ENCODE data around the gene PRKCD. TPM values are rescaled to one million over a fixed set of nuclear protein-coding genes. Genes with fewer than 3 reads are reported as not detected.

Gene PRKCD
- total RNA-seq, 2 experiments from 2014 or later, result 23.4 to 24.8 TPM

- Mint-ChIP-seq H3K4me1 (peaks cover 28% of the 10 kb centered on the region), H3K4me3 (no peak overlapping the region), H3K27ac (no peak overlapping the region), H3K27me3 (no peaks in the 10 kb centered on the region), H3K36me3 (ENCODE audit: low read depth) (peaks cover 33% of the 10 kb centered on the region), H3K9me3 (no peaks in the 10 kb centered on the region)
- ChIA-PET CTCF (interaction anchor here (3.0 to 10.8 kb wide), 2 partner anchors 11 to 16 kb away, joined by 17 to 85 read pairs; no protein-coding TSS in a partner anchor), POLR2A (interaction anchor here (1.5 kb wide), 1 partner anchor 34 kb away, joined by 5 read pairs; the partner anchor contains the start of gene PRKCD)
- DNase-seq, result no peak
Measured at GRCh38 chr3:53126601-53127000, 34.4 kb upstream of the PRKCD start.

GRCh38 chr3:53129344-53129743 is 31.7 kb upstream of the PRKCD start:
- Mint-ChIP-seq H3K36me3 (ENCODE audit: low read depth) (peaks cover 13% of the 10 kb centered on the region), H3K27ac (peak overlapping the region; percentile 84), H3K27me3 (no peaks in the 10 kb centered on the region), H3K9me3 (no peaks in the 10 kb centered on the region), H3K4me1 (peaks cover 29% of the 10 kb centered on the region), H3K4me3 (peak overlapping the region; percentile 83)
- POLR2A ChIA-PET, result interaction anchor here (0.9 to 5.1 kb wide), 9 partner anchors 11 to 410 kb away, joined by 3 to 31 read pairs (median 5); partner anchors contain the start of gene DCP1A
- CTCF ChIA-PET, result interaction anchor here (0.6 to 10.8 kb wide), 5 partner anchors 13 to 67 kb away, joined by 3 to 115 read pairs (median 17); no protein-coding TSS in a partner anchor
- DNase-seq, result no peak

GRCh38 chr3:53130179-53131061 is 30.6 kb upstream of the PRKCD start, which contains the start of gene RFT1:
Gene RFT1 (minus strand): TSS chr3:53130435. CDS start chr3:53130400, 35 bp downstream.
- Mint-ChIP-seq H3K36me3 (ENCODE audit: low read depth) (peaks cover 4% of the 10 kb centered on the region), H3K27me3 (no peaks in the 10 kb centered on the region), H3K4me3 (peak within 1 kb of the TSS; percentile 83), H3K27ac (peak within 1 kb of the TSS; percentile 84), H3K9me3 (no peaks in the 10 kb centered on the region), H3K4me1 (peaks cover 29% of the 10 kb centered on the region)
- peak; percentile 99 for DNase-seq
- ChIA-PET CTCF (interaction anchor here (1.3 to 10.8 kb wide), 4 partner anchors 15 to 73 kb away, joined by 5 to 115 read pairs (median 46); no protein-coding TSS in a partner anchor), POLR2A (interaction anchor here (0.9 to 5.1 kb wide), 12 partner anchors 11 to 412 kb away, joined by 3 to 31 read pairs (median 4); partner anchors contain the start of genes DCP1A and PRKCD)

GRCh38 chr3:53131096-53131495 is 29.9 kb upstream of the PRKCD start:
- H3K4me1 Mint-ChIP-seq, result peaks cover 29% of the 10 kb centered on the region
- no peaks in the 10 kb centered on the region for H3K9me3 Mint-ChIP-seq
- ChIA-PET POLR2A (interaction anchor here (1.0 to 5.1 kb wide), 7 partner anchors 12 to 84 kb away, joined by 3 to 31 read pairs (median 4); partner anchors contain the start of gene PRKCD), CTCF (interaction anchor here (1.0 to 10.8 kb wide), 8 partner anchors 15 to 73 kb away, joined by 3 to 115 read pairs (median 6); partner anchors contain the start of gene PRKCD)
- no peak for DNase-seq
- H3K27ac Mint-ChIP-seq, result peak overlapping the region; percentile 84
- H3K27me3 Mint-ChIP-seq, result no peaks in the 10 kb centered on the region
- H3K36me3 Mint-ChIP-seq (ENCODE audit: low read depth), result no peaks in the 10 kb centered on the region
- H3K4me3 Mint-ChIP-seq, result peak overlapping the region; percentile 83

- H3K36me3 Mint-ChIP-seq (ENCODE audit: low read depth), result no peaks in the 10 kb centered on the region
Measured at GRCh38 chr3:53132347-53132746, 28.7 kb upstream of the PRKCD start.

GRCh38 chr3:53134631-53135232 is 26.3 kb upstream of the PRKCD start:
- Mint-ChIP-seq H3K27me3 (no peaks in the 10 kb centered on the region), H3K4me1 (peaks cover 16% of the 10 kb centered on the region), H3K36me3 (ENCODE audit: low read depth) (no peaks in the 10 kb centered on the region), H3K9me3 (no peaks in the 10 kb centered on the region), H3K4me3 (no peak overlapping the region), H3K27ac (no peak overlapping the region)
- DNase-seq, result peak; percentile 72
- CTCF ChIA-PET, result interaction anchor here (0.5 to 10.8 kb wide), 22 partner anchors 9 to 147 kb away, joined by 3 to 115 read pairs (median 5); partner anchors contain the start of gene PRKCD
- POLR2A ChIA-PET, result interaction anchor here (0.8 to 1.3 kb wide), 4 partner anchors 9 to 29 kb away, joined by 3 to 5 read pairs (median 3); no protein-coding TSS in a partner anchor

More at GRCh38 chr3:53132347-53132746, 28.7 kb upstream of the PRKCD start:
- H3K27me3 Mint-ChIP-seq, result no peaks in the 10 kb centered on the region
- no peak for DNase-seq
- no peaks in the 10 kb centered on the region for H3K9me3 Mint-ChIP-seq
- peaks cover 29% of the 10 kb centered on the region for H3K4me1 Mint-ChIP-seq
- CTCF ChIA-PET, result interaction anchor here (0.8 to 10.8 kb wide), 11 partner anchors 11 to 68 kb away, joined by 3 to 115 read pairs (median 6); partner anchors contain the start of gene PRKCD
- H3K27ac Mint-ChIP-seq, result no peak overlapping the region
- H3K4me3 Mint-ChIP-seq, result no peak overlapping the region
- POLR2A ChIA-PET, result interaction anchor here (5.1 kb wide), 1 partner anchor 14 kb away, joined by 31 read pairs; no protein-coding TSS in a partner anchor

- H3K27ac Mint-ChIP-seq, result no peak overlapping the region
- ChIA-PET POLR2A (interaction anchor here (1.8 kb wide), 1 partner anchor 22 kb away, joined by 4 read pairs; no protein-coding TSS in a partner anchor), CTCF (interaction anchor here (0.6 to 1.5 kb wide), 4 partner anchors 9 to 59 kb away, joined by 3 to 7 read pairs (median 4); no protein-coding TSS in a partner anchor)
- H3K4me1 Mint-ChIP-seq, result peaks cover 5% of the 10 kb centered on the region
- H3K27me3 Mint-ChIP-seq, result no peaks in the 10 kb centered on the region
- no peaks in the 10 kb centered on the region for H3K36me3 Mint-ChIP-seq (ENCODE audit: low read depth)
- no peak for DNase-seq
- no peaks in the 10 kb centered on the region for H3K9me3 Mint-ChIP-seq
- no peak overlapping the region for H3K4me3 Mint-ChIP-seq
Measured at GRCh38 chr3:53137221-53137620, 23.8 kb upstream of the PRKCD start.

GRCh38 chr3:53137835-53138446 is 23.1 kb upstream of the PRKCD start:
- Mint-ChIP-seq H3K27me3 (no peaks in the 10 kb centered on the region), H3K4me1 (peaks cover 5% of the 10 kb centered on the region), H3K36me3 (ENCODE audit: low read depth) (no peaks in the 10 kb centered on the region), H3K9me3 (no peaks in the 10 kb centered on the region), H3K27ac (no peak overlapping the region), H3K4me3 (no peak overlapping the region)
- ChIA-PET POLR2A (no interaction called here), CTCF (interaction anchor here (0.6 to 1.5 kb wide), 4 partner anchors 10 to 58 kb away, joined by 3 to 7 read pairs (median 4); no protein-coding TSS in a partner anchor)
- no peak for DNase-seq

GRCh38 chr3:53139906-53140846 is 20.8 kb upstream of the PRKCD start:
- DNase-seq, result no peak
- Mint-ChIP-seq H3K27me3 (no peaks in the 10 kb centered on the region), H3K4me1 (peaks cover 5% of the 10 kb centered on the region), H3K36me3 (ENCODE audit: low read depth) (no peaks in the 10 kb centered on the region), H3K27ac (no peak overlapping the region), H3K9me3 (no peaks in the 10 kb centered on the region), H3K4me3 (no peak overlapping the region)
- ChIA-PET CTCF (interaction anchor here (1.7 kb wide), 1 partner anchor 29 kb away, joined by 6 read pairs; no protein-coding TSS in a partner anchor), POLR2A (interaction anchor here (1.3 to 1.6 kb wide), 2 partner anchors 11 to 20 kb away, joined by 4 to 5 read pairs; no protein-coding TSS in a partner anchor)

- POLR2A ChIA-PET, result interaction anchor here (1.3 to 1.6 kb wide), 2 partner anchors 11 to 19 kb away, joined by 4 to 5 read pairs; no protein-coding TSS in a partner anchor
- Mint-ChIP-seq H3K4me1 (peaks cover 5% of the 10 kb centered on the region), H3K27me3 (no peaks in the 10 kb centered on the region), H3K36me3 (ENCODE audit: low read depth) (no peaks in the 10 kb centered on the region), H3K9me3 (no peaks in the 10 kb centered on the region), H3K27ac (no peak overlapping the region), H3K4me3 (no peak overlapping the region)
- CTCF ChIA-PET, result interaction anchor here (1.1 to 1.7 kb wide), 2 partner anchors 8 to 30 kb away, joined by 3 to 6 read pairs; no protein-coding TSS in a partner anchor
- DNase-seq, result no peak
Measured at GRCh38 chr3:53140847-53141845, 19.9 kb upstream of the PRKCD start.

Measured in activated CD4-positive, alpha-beta memory T cell treated with anti-CD3 and anti-CD28 coated beads, Interleukin-2, amount 10 ng/mL, durations not matched to agents 7 days and 5 days (primary cell).